HG03354 (cell line): ENCODE measurements around the gene PIWIL1.

Experiments
- ATAC-seq: cut with Tn5 transposase; IDR thresholded peaks from one replicate; pipeline ENCODE4 v1.9.1; 2021; ENCODE audit warnings: mild to moderate bottlenecking; ENCODE audit not compliant: unreplicated experiment, poor library complexity, severe bottlenecking

Gene PIWIL1

DNA sequence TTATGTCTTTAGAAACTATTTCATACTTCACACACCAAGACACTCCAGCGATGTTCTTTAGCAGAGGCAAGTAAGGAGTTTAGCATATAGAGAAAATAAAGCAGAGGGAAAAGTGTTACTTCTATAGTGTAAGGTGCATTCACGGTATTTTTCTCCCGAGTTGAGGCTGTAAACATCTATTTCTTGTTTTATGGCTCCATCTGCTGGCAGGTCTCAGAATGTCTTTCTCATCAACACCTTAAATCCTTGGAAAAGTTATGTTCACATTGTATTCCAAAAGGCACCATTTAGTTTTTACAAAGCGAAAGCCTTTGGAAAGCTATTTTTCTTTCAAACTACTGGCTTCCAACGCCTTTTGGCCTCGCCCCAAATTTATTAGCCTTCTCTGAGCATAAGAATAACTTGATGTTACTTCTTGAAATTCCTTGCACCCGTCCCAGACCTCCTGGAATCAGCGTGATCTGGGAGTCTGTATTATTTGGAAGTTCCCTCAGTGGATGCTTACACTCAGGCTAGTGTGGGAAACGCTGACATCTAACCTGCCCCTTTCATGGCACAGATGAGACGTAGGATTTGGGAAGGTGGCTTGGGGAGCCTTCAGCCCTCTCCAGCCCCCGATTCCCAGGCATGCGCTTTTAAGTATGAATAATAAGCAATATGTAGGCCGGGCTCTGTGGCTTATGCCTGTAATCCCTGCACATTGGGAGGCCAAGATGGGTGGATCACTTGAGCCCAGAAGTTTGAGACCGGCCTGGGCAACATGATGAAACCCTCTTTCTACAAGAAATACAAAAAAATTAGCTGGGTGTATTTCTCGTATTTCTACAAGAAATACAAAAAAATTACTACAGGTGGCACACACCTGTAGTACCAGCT, 1.9 kb upstream of the PIWIL1 start:
- ATAC-seq = no peak

GRCh38 chr12:130336723-130337487, 782 bp upstream of the PIWIL1 start:
- no peak for ATAC-seq

- ATAC-seq = no peak
Measured at GRCh38 chr12:130338794-130339601, 1.3 kb downstream of the PIWIL1 start.

DNA sequence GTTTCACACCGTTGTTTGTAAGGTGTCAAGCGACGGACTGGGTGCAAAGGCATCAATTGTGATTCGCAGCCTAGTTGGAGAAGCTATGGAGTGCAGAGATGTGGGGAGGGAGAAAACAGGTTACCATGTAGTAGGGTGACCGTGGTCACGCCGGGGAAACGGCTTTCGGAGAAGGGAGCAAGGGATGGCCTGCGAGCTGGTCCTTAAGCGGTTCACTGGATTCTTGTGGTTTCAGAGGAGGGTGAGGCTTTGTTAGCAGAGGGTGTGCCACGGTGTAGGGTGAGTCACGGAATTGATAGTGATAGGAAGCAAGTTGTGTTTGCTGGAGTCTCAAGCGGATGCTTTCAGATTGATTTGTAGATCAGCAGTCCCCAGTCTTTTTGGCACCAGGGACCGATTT, 2.3 kb downstream of the PIWIL1 start:
- ATAC-seq = no peak

DNA sequence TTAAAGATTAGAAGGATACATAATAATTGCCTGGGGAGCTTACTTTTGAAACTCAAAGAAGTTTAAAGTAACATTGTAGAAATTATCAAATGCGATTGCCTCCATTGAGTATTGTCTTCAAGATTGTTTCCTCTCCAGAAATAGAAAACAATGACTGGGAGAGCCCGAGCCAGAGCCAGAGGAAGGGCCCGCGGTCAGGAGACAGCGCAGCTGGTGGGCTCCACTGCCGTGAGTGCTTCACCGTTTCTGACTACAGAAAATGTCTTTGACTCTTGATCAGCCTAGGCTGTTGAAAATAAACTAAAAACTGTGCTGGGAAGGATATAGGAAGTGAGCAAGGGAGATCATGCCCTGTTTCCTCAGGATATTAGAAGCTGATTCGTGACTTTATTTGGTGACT, 4.8 kb downstream of the PIWIL1 start:
- ATAC-seq = no peak

GRCh38 chr12:130342842-130343241, 5.2 kb downstream of the PIWIL1 start:
- no peak for ATAC-seq

GRCh38 chr12:130344529-130344928, 6.8 kb downstream of the PIWIL1 start:
- no peak for ATAC-seq

DNA sequence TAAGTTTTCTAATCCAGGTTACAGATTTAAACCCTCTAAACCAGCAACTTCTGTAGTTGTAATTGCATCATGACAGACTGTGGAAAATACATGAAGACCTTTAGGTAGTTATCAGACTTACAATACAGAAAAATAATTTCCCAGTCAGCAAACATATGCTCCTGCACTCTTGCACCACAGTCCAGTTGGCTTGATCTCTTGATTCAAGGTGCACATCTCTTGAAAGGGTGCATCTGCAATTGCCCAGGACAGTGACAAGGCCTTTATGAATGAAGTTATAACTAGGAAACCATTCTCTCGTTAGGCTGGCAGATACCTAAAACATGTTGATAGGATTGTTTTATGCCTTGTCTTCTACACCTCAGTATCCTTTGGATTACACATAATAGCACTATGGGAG, 7.6 kb downstream of the PIWIL1 start:
- ATAC-seq = no peak

DNA sequence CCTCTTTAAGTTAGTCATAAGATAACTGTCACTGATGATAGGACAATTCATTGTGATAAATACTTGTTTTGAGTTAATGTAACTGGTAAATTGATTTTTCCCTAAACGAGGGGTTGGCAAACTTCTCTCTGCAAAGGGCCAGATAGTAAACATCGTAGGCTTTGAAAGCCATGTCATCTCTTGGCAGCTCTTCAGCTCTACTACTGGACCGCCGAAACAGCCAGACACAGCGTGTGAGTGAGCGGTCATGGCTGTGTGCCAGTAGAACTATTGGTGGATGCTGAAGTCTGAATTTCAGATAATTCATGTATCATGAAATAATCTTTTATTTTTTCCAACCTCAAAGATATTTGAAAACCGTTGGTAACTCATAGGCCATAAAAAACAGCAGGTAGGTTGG, 9.9 kb downstream of the PIWIL1 start:
- no peak for ATAC-seq

- no peak for ATAC-seq
Measured at GRCh38 chr12:130350715-130351114, 13.0 kb downstream of the PIWIL1 start.

- no peak for ATAC-seq
Measured at GRCh38 chr12:130351326-130351725, 13.6 kb downstream of the PIWIL1 start.

DNA sequence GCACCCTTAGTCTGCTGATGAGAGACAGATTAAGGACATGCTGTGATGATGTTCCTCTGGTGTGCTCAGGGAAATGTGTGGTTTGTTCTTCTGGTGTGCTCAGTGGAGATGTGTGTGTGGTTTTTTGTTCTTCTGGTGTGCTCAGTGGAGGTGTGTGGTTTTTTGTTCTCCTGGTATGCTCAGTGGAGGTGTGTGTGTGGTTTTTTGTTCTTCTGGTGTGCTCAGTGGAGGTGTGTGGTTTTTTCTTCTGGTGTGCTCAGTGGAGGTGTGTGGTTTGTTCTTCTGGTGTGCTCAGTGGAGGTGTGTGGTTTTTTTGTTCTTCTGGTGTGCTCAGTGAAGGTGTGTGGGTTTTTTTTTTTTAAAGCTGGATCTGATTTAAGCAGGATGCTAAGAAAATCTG, 15.4 kb downstream of the PIWIL1 start:
- no peak for ATAC-seq

- ATAC-seq = no peak
Measured at GRCh38 chr12:130354407-130354806, 16.7 kb downstream of the PIWIL1 start.

- no peak for ATAC-seq
Measured at GRCh38 chr12:130356222-130356621, 18.5 kb downstream of the PIWIL1 start.

- ATAC-seq = no peak
Measured at GRCh38 chr12:130357241-130357640, 19.6 kb downstream of the PIWIL1 start.

GRCh38 chr12:130357729-130358330, 20.1 kb downstream of the PIWIL1 start:
- no peak for ATAC-seq

DNA sequence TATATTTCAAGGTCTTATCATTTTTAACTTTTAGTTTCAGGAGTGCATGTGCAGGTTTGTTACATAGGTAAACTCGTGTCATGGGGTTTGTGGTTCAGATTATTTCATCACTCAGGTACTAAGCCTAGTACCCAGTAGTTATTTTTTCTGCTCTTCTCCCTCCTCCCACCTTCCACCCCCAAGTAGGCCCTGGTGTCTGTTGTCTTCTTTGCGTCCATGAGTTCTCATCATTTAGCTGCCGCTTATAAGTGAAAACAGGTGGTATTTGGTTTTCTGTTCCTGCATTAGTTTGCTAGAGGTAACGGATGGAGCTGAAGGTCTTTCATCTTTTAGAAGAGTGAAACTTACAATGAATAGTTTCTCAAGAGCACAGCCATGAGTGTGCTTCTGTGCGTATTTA, 24.4 kb downstream of the PIWIL1 start:
- no peak for ATAC-seq

GRCh38 chr12:130364578-130364977, 26.9 kb downstream of the PIWIL1 start:
- ATAC-seq = no peak

- no peak for ATAC-seq
Measured at GRCh38 chr12:130366159-130366558, 28.5 kb downstream of the PIWIL1 start.

DNA sequence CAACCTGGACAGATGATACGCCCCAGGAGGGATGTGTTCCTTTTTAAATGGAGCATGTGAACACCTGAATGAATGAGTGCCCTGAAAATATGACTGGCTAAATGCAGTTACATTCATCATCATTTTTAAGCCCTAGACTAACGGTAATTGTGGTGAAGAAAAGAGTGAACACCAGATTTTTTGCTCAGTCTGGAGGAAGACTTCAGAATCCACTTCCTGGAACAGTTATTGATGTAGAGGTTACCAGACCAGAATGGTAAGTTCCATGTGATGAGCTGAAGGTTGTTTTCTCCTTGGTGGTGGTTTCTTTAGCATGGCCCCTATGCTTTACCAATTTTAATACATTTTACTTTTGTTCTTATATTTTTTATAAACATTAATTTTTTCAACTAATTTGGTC, 29.3 kb downstream of the PIWIL1 start:
- no peak for ATAC-seq
